Heart right ventricle (tissue), 16 donors: Measurements from ENCODE around the gene CPVL. TPM values are rescaled to one million over a fixed set of nuclear protein-coding genes. Genes with fewer than 3 reads are reported as not detected.

ENCODE experiments used
- ATAC-seq, 8 donors: fragments of 200-7000 bp; cut with Tn5 transposase; one replicate each; pipeline ENCODE4 v1.9.1; 2020; ENCODE audit warnings: mild to moderate bottlenecking in 8 of 8, moderate library complexity in 8 of 8, moderate number of reproducible peaks in 1 of 8
- DNase-seq, 2 donors: peaks; one replicate each; pipeline ENCODE4 v3.0.0-alpha.2; 2020
- H3K27ac ChIP-seq, 10 donors: fragments of 200-600 bp; sonication (generic) in 2 of 10; one replicate each; pipeline versions ENCODE4 v1.5.0 to v1.8.0; 2020 to 2022; ENCODE audit warnings: mild to moderate bottlenecking in 3 of 10
- H3K27me3 ChIP-seq, 7 donors: fragments of 200-600 bp; one replicate each; pipeline ENCODE4 v1.8.0; 2021 to 2022; ENCODE audit warnings: mild to moderate bottlenecking in 2 of 7
- H3K36me3 ChIP-seq, 9 donors: fragments of 200-600 bp; sonication (generic) in 1 of 9; one replicate each; pipeline versions ENCODE4 v1.5.0 to v1.8.0; 2020 to 2022; ENCODE audit warnings: mild to moderate bottlenecking in 2 of 9
- H3K4me1 ChIP-seq, 9 donors: fragments of 200-600 bp; sonication (generic) in 1 of 9; one replicate each; pipeline versions ENCODE4 v1.5.0 to v1.8.0; 2020 to 2022; ENCODE audit warnings: mild to moderate bottlenecking in 4 of 9
- H3K4me3 ChIP-seq, 10 donors: fragments of 200-600 bp; sonication (generic) in 2 of 10; one replicate each; pipeline versions ENCODE4 v1.5.0 to v1.8.0; 2020 to 2022; ENCODE audit warnings: mild to moderate bottlenecking in 7 of 10, moderate library complexity in 2 of 10
- H3K9me3 ChIP-seq, 11 donors: fragments of 200-600 bp in 10 of 11; sonication (generic) in 2 of 11; one replicate each; pipeline versions ENCODE4 v1.5.0 to v1.8.0; 2013 to 2022; ENCODE audit warnings: mild to moderate bottlenecking in 2 of 11, control low read depth in 1 of 11, moderate library complexity in 1 of 11
- WGBS, 2 donors: extraction: QIAGEN DNeasy Blood & Tissue Kit; methylation state at CpG; one replicate each; pipeline ENCODE4 v1.1.7; 2013; ENCODE audit warnings: inconsistent platforms in 1 of 2; 5-methylcytosine and 5-hydroxymethylcytosine counted together
- intact Hi-C, 10 donors: fragments of 100-400 bp; cut with DNase I; formaldehyde crosslinking; loops; one replicate each; pipeline versions ENCODE4 v1.11.1 to v1.14.2; 2022
- polyA plus RNA-seq, 2 donors: library from polyadenylated mRNA; stranded (reverse); fragments of 200-250 nt; gene quantifications; one replicate each; pipeline ENCODE4 v1.2.3, GENCODE V29; 2013
- total RNA-seq, 10 donors: library from RNA; stranded (reverse); fragmentation: NEBNext Ultra II Directional in 3 of 10; extraction: Animal tissue kit (Norgen Biotek cat#: 25700) in 3 of 10; gene quantifications; one replicate each; pipeline versions ENCODE4 v1.2.1 to v1.2.4, GENCODE V29; 2021 to 2023
- TF ChIP-seq, protein P1 (sequence below), 9 donors: fragments of 200-600 bp; sonication (generic) in 2 of 9; IDR thresholded peaks; one replicate each; pipeline versions ENCODE4 v1.5.0 to v1.8.0; 2021 to 2022; ENCODE audit warnings: antibody characterized with exemption in 9 of 9, mild to moderate bottlenecking in 5 of 9, moderate library complexity in 1 of 9
- donor health status: Arrhythmogenic right ventricular cardiomyopathy.
- donor health status: ischemic (EF 13 %, LVEDD 7.1; RV severe dilation, severe dysfunction).
- donor health status: healthy with polysubstance abuse.
- donor health status: DM: no; HTN: yes; CAD: no.
- donor health status: DM: no; HTN: no; CAD: no.
- donor health status: ischemic (EF 25% LVEDD 6.9; RV normal size, moderate dysfunction).
- donor health status: ischemic (EF 25% LVEDD 5.7; RV mildly dilated, moderate dysfunction).
- donor health status: healthy.
- donor health status: DM: yes; HTN: yes; CAD: no.
- donor health status: Ischemic cardiomyopathy.
- donor health status: ischemic (EF 35%, LVEDD 5.7; RV mildly dilated, moderate dysfunction).
- donor health status: nonischemic (EF 11% LVEDD 7.7; RV severe dilation, severe dysfunction).
- donor health status: DM: yes; HTN: yes; CAD: no.
- donor health status: PGD.
- donor health status: ischemic (EF 29% LVEDD 5.4; RV normal size, mild dysfunction).
- donor health status: nonischemic (EF 23%, LVEDD 6.1; RV moderate dilation, normal function).

CPVL gene
- total and polyA plus RNA-seq, 12 donors = 49.4 to 215 (median 93.0) TPM

DNA sequence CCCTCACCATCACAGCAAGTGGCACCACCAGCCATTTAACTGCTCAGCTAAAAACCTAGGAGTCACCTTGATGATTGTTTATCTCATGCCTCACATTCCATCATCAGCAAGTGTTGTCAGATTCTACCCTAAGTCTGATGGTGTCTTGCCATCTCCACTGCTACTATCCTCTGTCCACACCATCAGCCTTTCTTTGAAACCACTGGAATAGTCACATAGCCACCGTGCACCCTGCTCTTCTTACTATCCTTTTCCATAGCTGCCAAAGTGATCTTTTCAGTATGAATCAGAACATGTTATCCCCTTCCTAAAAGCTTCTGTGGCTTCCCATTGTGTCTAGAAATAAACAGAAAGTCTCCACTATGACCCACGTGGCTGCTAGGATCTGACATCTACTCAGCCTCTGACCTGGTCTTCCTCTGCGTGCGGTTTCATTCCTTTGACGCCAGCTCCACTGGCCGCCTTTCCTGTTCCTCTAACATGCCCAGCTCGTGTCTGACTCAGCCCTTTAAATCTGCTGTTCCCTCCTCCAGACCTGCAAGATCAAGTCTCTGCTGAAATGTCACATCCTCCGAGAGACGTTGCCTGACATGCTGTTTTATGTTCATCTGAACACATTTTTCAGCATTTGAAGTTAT lies 31.7 kb upstream of the CPVL start:
- intact Hi-C loops = no loop called here
- Histone ChIP-seq H3K27ac (peak overlapping the region in 5 of 10 donors; percentile 26 to 82 (median 41)), H3K36me3 (no peaks in the 10 kb centered on the region), H3K4me3 (no peak overlapping the region), H3K9me3 (peaks cover 0 to 4% (median 0%) of the 10 kb centered on the region in 11 donors), H3K27me3 (no peaks in the 10 kb centered on the region), H3K4me1 (peaks cover 0 to 24% (median 0%) of the 10 kb centered on the region in 9 donors)
- DNase-seq (peak; percentile 33 to 58), ATAC-seq (peak; percentile 68 to 95 (median 88))
- 44 to 58% methylated on average over 9 of the region's 9 CpGs for WGBS, 2 donors
- TF ChIP-seq, protein P1, sequence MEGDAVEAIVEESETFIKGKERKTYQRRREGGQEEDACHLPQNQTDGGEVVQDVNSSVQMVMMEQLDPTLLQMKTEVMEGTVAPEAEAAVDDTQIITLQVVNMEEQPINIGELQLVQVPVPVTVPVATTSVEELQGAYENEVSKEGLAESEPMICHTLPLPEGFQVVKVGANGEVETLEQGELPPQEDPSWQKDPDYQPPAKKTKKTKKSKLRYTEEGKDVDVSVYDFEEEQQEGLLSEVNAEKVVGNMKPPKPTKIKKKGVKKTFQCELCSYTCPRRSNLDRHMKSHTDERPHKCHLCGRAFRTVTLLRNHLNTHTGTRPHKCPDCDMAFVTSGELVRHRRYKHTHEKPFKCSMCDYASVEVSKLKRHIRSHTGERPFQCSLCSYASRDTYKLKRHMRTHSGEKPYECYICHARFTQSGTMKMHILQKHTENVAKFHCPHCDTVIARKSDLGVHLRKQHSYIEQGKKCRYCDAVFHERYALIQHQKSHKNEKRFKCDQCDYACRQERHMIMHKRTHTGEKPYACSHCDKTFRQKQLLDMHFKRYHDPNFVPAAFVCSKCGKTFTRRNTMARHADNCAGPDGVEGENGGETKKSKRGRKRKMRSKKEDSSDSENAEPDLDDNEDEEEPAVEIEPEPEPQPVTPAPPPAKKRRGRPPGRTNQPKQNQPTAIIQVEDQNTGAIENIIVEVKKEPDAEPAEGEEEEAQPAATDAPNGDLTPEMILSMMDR (IDR thresholded peaks at IDR 0.05) = no peak

DNA sequence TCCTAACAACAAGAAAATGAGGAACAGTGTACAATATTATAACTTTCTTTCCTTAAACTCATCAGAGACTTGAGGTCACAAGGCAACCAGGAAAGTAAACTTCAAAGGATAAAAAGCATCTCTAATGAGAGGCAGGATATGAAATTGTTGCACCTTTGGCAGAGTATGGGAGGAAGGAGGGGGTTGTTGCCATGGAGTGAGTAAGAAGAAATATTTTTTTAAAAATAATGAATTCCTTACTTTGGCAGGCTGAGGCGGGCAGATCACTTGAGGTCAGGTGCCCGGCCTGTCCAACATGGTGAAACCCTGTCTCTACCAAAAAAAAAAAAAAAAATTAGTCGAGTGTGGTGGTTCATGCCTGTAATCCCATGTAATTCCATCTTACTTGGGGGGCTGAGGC lies 27.1 kb upstream of the CPVL start:
- TF ChIP-seq, protein P1 (IDR thresholded peaks at IDR 0.05) = no peak
- ATAC-seq (no peak), DNase-seq (no peak)
- Histone ChIP-seq H3K27me3 (peaks cover 0 to 6% (median 0%) of the 10 kb centered on the region in 7 donors), H3K4me1 (peaks cover 0 to 20% (median 0%) of the 10 kb centered on the region in 9 donors), H3K27ac (no peak overlapping the region), H3K36me3 (peaks cover 0 to 7% (median 0%) of the 10 kb centered on the region in 9 donors), H3K9me3 (no peaks in the 10 kb centered on the region), H3K4me3 (no peak overlapping the region)
- WGBS, 2 donors = 77 to 81% methylated on average over 3 of the region's 3 CpGs
- intact Hi-C loops = no loop called here

DNA sequence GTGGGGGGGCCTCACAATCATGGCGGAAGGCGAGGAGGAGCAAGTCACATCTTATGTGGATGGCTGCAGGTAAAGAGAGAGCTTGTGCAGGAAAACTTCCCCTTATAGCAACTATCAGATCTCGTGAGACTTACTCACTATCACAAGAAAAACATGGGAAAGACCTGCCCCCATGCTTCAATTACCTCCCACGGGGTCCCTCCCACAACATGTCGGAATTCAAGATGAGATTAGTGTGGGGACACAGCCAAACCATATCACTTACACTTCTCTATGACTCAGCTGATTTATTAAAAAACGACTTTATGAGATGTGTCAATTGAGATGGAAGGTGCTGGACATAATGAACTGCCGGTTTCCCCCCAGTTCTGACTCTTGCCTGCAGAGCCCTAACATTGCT lies 24.4 kb upstream of the CPVL start:
- WGBS, 2 donors = 70 to 76% methylated on average over 7 of the region's 7 CpGs
- no peak for DNase-seq
- H3K9me3 ChIP-seq = peaks cover 0 to 6% (median 0%) of the 10 kb centered on the region in 11 donors
- peaks cover 0 to 7% (median 0%) of the 10 kb centered on the region in 9 donors for H3K36me3 ChIP-seq
- intact Hi-C loops = no loop called here
- H3K4me3 ChIP-seq = no peak overlapping the region
- H3K4me1 ChIP-seq = peaks cover 0 to 13% (median 0%) of the 10 kb centered on the region in 9 donors
- peaks cover 0 to 6% (median 0%) of the 10 kb centered on the region in 7 donors for H3K27me3 ChIP-seq
- no peak for ATAC-seq
- H3K27ac ChIP-seq = no peak overlapping the region
- TF ChIP-seq, protein P1 (IDR thresholded peaks at IDR 0.05) = no peak

DNA sequence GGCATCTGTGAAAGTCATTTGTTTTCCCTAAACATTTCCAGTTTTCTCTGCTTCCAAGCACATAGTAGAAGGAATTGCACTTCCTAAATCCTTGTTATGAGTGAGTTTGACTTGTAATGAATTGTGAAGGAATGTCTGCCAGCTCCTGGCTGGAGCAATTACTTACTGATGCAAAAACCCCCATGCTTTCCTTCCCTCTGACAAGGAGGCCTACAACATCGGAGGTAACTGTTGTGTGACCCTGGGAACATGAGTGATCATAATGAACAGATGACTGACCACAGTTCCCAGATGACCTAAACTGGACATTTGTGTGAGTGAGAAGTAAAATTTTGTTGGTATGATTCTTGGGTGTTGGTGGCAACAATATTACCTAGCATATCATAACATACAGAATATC lies 21.4 kb upstream of the CPVL start:
- Histone ChIP-seq H3K4me1 (peaks cover 0 to 1% (median 0%) of the 10 kb centered on the region in 9 donors), H3K36me3 (peaks cover 0 to 7% (median 0%) of the 10 kb centered on the region in 9 donors), H3K4me3 (no peak overlapping the region), H3K27ac (no peak overlapping the region), H3K27me3 (peaks cover 0 to 6% (median 0%) of the 10 kb centered on the region in 7 donors), H3K9me3 (peaks cover 0 to 11% (median 0%) of the 10 kb centered on the region in 11 donors)
- DNase-seq (no peak), ATAC-seq (no peak)
- intact Hi-C loops = no loop called here
- WGBS, 2 donors = 63 to 65% methylated on average over 1 of the region's 1 CpG
- TF ChIP-seq, protein P1 (IDR thresholded peaks at IDR 0.05) = no peak
